HepG2 (cell line): ENCODE measurements around the gene DOK4. TPM values are rescaled to one million over a fixed set of nuclear protein-coding genes. Genes with fewer than 3 reads are reported as not detected.

Experiments used
- AHDC1 ChIP-seq: sonication (generic); formaldehyde crosslinking; IDR thresholded peaks from 2 replicates; pipeline ENCODE4 v1.5.1; 2020; ENCODE audit warnings: mild to moderate bottlenecking, missing genetic modification reagents, borderline replicate concordance
- ATF5 ChIP-seq: sonication (generic); formaldehyde crosslinking; IDR thresholded peaks from 2 replicates; pipeline ENCODE4 v1.4.0; 2020; ENCODE audit warnings: mild to moderate bottlenecking, low read depth, missing genetic modification reagents
- ETV6 ChIP-seq: sonication (generic); formaldehyde crosslinking; conservative IDR thresholded peaks from 2 replicates; pipeline ENCODE4 v1.4.0; 2020; ENCODE audit warnings: missing genetic modification reagents
- GMEB2 ChIP-seq: IDR thresholded peaks from 2 replicates; pipeline ENCODE4 v1.6.1; 2016; ENCODE audit warnings: missing biosample characterization, missing genetic modification reagents, low read depth
- HNF4G ChIP-seq, 2 experiments: sonication (generic) in 1 of 2; formaldehyde crosslinking in 1 of 2; IDR thresholded peaks; 2 replicates each; pipeline versions ENCODE4 v1.4.0 to v1.6.1; 2011 to 2020; ENCODE audit warnings: borderline replicate concordance in 2 of 2, low read depth in 2 of 2, mild to moderate bottlenecking in 2 of 2, low read length in 1 of 2, missing genetic modification reagents in 1 of 2, moderate library complexity in 1 of 2
- JUN ChIP-seq: sonication (generic); formaldehyde crosslinking; IDR thresholded peaks from 2 replicates; pipeline ENCODE4 v1.4.0; 2020; ENCODE audit warnings: mild to moderate bottlenecking, missing genetic modification reagents
- MEF2D ChIP-seq: sonication (generic); formaldehyde crosslinking; IDR thresholded peaks from 2 replicates; pipeline ENCODE4 v1.5.1; 2020; ENCODE audit warnings: mild to moderate bottlenecking, missing genetic modification reagents
- PCBP1 ChIP-seq: fragments of 200-400 bp; formaldehyde crosslinking; IDR thresholded peaks from 2 replicates; pipeline ENCODE4 v1.6.1; 2017; ENCODE audit warnings: mild to moderate bottlenecking, low read depth, low read length, borderline replicate concordance
- TBP ChIP-seq: sonication (generic); formaldehyde crosslinking; IDR thresholded peaks from 2 replicates; pipeline ENCODE4 v1.5.0; 2020; ENCODE audit warnings: missing genetic modification reagents
- ZBTB46 ChIP-seq: sonication (generic); formaldehyde crosslinking; IDR thresholded peaks from 2 replicates; pipeline ENCODE4 v1.4.0; 2020; ENCODE audit warnings: mild to moderate bottlenecking, missing genetic modification reagents, borderline replicate concordance
- ZNF354B ChIP-seq: sonication (generic); formaldehyde crosslinking; IDR thresholded peaks from 2 replicates; pipeline ENCODE4 v1.8.0; 2022; ENCODE audit warnings: mild to moderate bottlenecking, missing genetic modification reagents
- ZNF709 ChIP-seq: sonication (generic); formaldehyde crosslinking; IDR thresholded peaks from 2 replicates; pipeline ENCODE4 v1.5.0; 2020; ENCODE audit warnings: mild to moderate bottlenecking, missing genetic modification reagents
- ZNF770 ChIP-seq: sonication (generic); formaldehyde crosslinking; IDR thresholded peaks from 2 replicates; pipeline ENCODE4 v1.5.0; 2020; ENCODE audit warnings: mild to moderate bottlenecking, missing genetic modification reagents
- polyA plus RNA-seq, 8 experiments: library from polyadenylated mRNA; depleted of rRNA in 3 of 8; stranded (reverse) in 7 of 8; unstranded in 1 of 8; fragments of >200 nt; fragmentation: Illumina TruSeq in 4 of 8; extraction: Trizol in 4 of 8; gene quantifications; 2 replicates each; pipeline versions ENCODE4 v1.2.1 to v1.2.3, GENCODE V29; 2011 to 2016; ENCODE audit warnings: low read depth in 4 of 8, missing spikeins in 1 of 8, mixed read lengths in 1 of 8; ENCODE audit not compliant: insufficient read depth in 1 of 8
- total RNA-seq, 5 experiments: library from RNA; depleted of rRNA; stranded (reverse); fragments of >200 nt; fragmentation: Illumina TruSeq; extraction: Trizol; gene quantifications; 2 replicates each; pipeline ENCODE4 v1.2.3, GENCODE V29; 2016; ENCODE audit warnings: low read depth in 1 of 5

DOK4 gene
- total and polyA plus RNA-seq, 2 of the 13 experiments (the other 11 are each of a cell fraction or from before 2014, with no cell fraction given) = 52.7 to 70.0 TPM

- no peak for TF ChIP-seq GMEB2 (CRISPR knock-in tag)
- TF ChIP-seq MEF2D (CRISPR knock-in tag) = peak; percentile 45; the same call in 1 of the 2 replicates
- no peak for TF ChIP-seq ZNF354B (CRISPR knock-in tag)
- no peak for TF ChIP-seq HNF4G (IDR thresholded peaks at IDR 0.05; ENCODE audit: borderline replicate concordance, low read depth, low read length)
- TF ChIP-seq HNF4G (CRISPR knock-in tag; IDR thresholded peaks at IDR 0.05; ENCODE audit: borderline replicate concordance, low read depth) = peak; percentile 86
- TF ChIP-seq ZNF770 (CRISPR knock-in tag) = peak; percentile 65
- TF ChIP-seq ETV6 (CRISPR knock-in tag) = peak; percentile 96
- TF ChIP-seq ATF5 (CRISPR knock-in tag) = peak; percentile 33; the same call in 1 of the 2 replicates
- 0 out of 2 replicates have a peak, but pooled peaks have one; percentile 28 for TF ChIP-seq PCBP1
- no peak for TF ChIP-seq AHDC1 (CRISPR knock-in tag)
- no peak for TF ChIP-seq JUN (CRISPR knock-in tag)
- no peak for TF ChIP-seq ZBTB46 (CRISPR knock-in tag)
- TF ChIP-seq ZNF709 (CRISPR knock-in tag) = peak; percentile 64; the same call in 1 of the 2 replicates
- peak; percentile 81; the same call in 1 of the 2 replicates for TF ChIP-seq TBP (CRISPR knock-in tag)
Observed at GRCh38 chr16:57462209-57462977, 23.9 kb downstream of the DOK4 start, which contains the start of gene POLR2C (continued).
